Measurements from ENCODE around the gene PLA2G15.

DNA sequence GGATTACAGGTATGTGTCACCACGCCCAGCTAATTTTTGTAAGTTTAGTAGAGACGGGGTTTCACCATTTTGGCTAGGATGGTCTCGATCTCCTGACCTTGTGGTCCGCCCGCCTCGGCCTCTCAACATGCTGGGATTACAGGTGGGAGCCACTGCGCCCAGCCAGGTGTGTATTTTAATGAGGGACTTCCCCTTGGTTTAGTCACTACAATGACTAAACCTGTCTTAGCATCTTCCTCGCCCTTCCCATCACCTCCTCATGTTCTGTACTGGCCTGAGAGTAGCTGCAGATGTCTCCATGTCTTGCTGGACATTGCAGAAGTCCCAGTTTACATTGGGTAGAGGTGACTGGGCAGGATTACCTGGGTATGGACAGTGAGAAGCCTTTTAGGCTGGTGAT lies 28.7 kb downstream of the PLA2G15 start:
- TF ChIP-seq, protein P1, sequence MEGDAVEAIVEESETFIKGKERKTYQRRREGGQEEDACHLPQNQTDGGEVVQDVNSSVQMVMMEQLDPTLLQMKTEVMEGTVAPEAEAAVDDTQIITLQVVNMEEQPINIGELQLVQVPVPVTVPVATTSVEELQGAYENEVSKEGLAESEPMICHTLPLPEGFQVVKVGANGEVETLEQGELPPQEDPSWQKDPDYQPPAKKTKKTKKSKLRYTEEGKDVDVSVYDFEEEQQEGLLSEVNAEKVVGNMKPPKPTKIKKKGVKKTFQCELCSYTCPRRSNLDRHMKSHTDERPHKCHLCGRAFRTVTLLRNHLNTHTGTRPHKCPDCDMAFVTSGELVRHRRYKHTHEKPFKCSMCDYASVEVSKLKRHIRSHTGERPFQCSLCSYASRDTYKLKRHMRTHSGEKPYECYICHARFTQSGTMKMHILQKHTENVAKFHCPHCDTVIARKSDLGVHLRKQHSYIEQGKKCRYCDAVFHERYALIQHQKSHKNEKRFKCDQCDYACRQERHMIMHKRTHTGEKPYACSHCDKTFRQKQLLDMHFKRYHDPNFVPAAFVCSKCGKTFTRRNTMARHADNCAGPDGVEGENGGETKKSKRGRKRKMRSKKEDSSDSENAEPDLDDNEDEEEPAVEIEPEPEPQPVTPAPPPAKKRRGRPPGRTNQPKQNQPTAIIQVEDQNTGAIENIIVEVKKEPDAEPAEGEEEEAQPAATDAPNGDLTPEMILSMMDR (IDR thresholded peaks at IDR 0.05; ENCODE audit: insufficient read depth, low read length, poor library complexity, severe bottlenecking) = no peak
- no peak for TF ChIP-seq EZH2phosphoT487 (conservative IDR thresholded peaks at IDR 0.05; ENCODE audit: low read length)
